Fibroblast of lung (primary cell): ENCODE data around the gene GHR. TPM values are rescaled to one million over a fixed set of nuclear protein-coding genes. Genes with fewer than 3 reads are reported as not detected.
A peak's percentile ranks its signal among the peaks of the same experiment; 100 is the strongest.

ENCODE experiments used
- DNase-seq, 2 donors: peaks; one replicate each; pipeline versions ENCODE4 v3.0.0 to v3.0.0-alpha.2; 2010; ENCODE audit warnings: low read depth in 2 of 2
- H2AFZ ChIP-seq: 2 replicates; pipeline ENCODE4 v1.5.1; 2012; ENCODE audit warnings: low read length, control low read depth, inconsistent platforms
- H3K27ac ChIP-seq: 2 replicates; pipeline ENCODE4 v1.5.1; 2011; ENCODE audit warnings: low read length, control low read depth; ENCODE audit not compliant: insufficient read depth
- H3K27me3 ChIP-seq: 2 replicates; pipeline ENCODE4 v1.5.1; 2011; ENCODE audit warnings: mild to moderate bottlenecking, low read length; ENCODE audit not compliant: control insufficient read depth, insufficient read depth
- H3K36me3 ChIP-seq: 2 replicates; pipeline ENCODE4 v1.5.1; 2011; ENCODE audit warnings: low read length; ENCODE audit not compliant: control insufficient read depth, insufficient read depth
- H3K4me1 ChIP-seq: 2 replicates; pipeline ENCODE4 v1.5.1; 2011; ENCODE audit warnings: low read length; ENCODE audit not compliant: control insufficient read depth, insufficient read depth; ENCODE audit errors: extremely low read depth
- H3K4me2 ChIP-seq: 2 replicates; pipeline ENCODE4 v1.5.1; 2011; ENCODE audit warnings: low read length, control low read depth; ENCODE audit not compliant: insufficient read depth; ENCODE audit errors: extremely low read depth
- H3K4me3 ChIP-seq, 4 experiments: fragments of 200-600 bp in 1 of 4; sonication (generic) in 1 of 4; replicated peaks in 1 of 4; 2 replicates each; pipeline ENCODE4 v1.5.1; 2011 to 2016; ENCODE audit warnings: low read length in 4 of 4, low read depth in 3 of 4, mild to moderate bottlenecking in 3 of 4, control low read depth in 2 of 4, inconsistent platforms in 1 of 4, mixed read lengths in 1 of 4; ENCODE audit not compliant: insufficient read depth in 1 of 4; ENCODE audit errors: control extremely low read depth in 1 of 4
- H3K79me2 ChIP-seq: 2 replicates; pipeline ENCODE4 v1.5.1; 2012; ENCODE audit warnings: mild to moderate bottlenecking, low read length, inconsistent platforms; ENCODE audit not compliant: control insufficient read depth, insufficient read depth
- H3K9ac ChIP-seq: 2 replicates; pipeline ENCODE4 v1.5.1; 2011; ENCODE audit warnings: mild to moderate bottlenecking, low read length, control low read depth; ENCODE audit not compliant: insufficient read depth
- H3K9me3 ChIP-seq: 2 replicates; pipeline ENCODE4 v1.5.1; 2012; ENCODE audit warnings: low read depth, low read length; ENCODE audit not compliant: control insufficient read depth, insufficient read depth
- H4K20me1 ChIP-seq: 2 replicates; pipeline ENCODE4 v1.5.1; 2011; ENCODE audit warnings: low read length; ENCODE audit not compliant: control insufficient read depth, insufficient read depth; ENCODE audit errors: extremely low read depth
- CTCF ChIP-seq, 2 donors: IDR thresholded peaks in 1 of 2; conservative IDR thresholded peaks in 1 of 2; 1 replicate in 1 of 2; 2 replicates in 1 of 2; pipeline ENCODE4 v1.5.1; 2011 to 2012; ENCODE audit warnings: low read length in 2 of 2, control low read depth in 1 of 2, inconsistent platforms in 1 of 2, low read depth in 1 of 2, mild to moderate bottlenecking in 1 of 2
- EZH2 ChIP-seq: IDR thresholded peaks from 2 replicates; pipeline ENCODE4 v1.5.1; 2012; ENCODE audit warnings: low read length, control low read depth, mild to moderate bottlenecking; ENCODE audit errors: missing control alignments
- polyA plus RNA-seq, 2 donors: library from polyadenylated mRNA; depleted of rRNA in 1 of 2; stranded (reverse) in 1 of 2; unstranded in 1 of 2; fragments of >200 nt; gene quantifications; 2 replicates each; pipeline ENCODE4 v1.2.1, GENCODE V29; 2011 to 2012; ENCODE audit warnings: missing spikeins in 1 of 2
- total RNA-seq: library from RNA; depleted of rRNA; stranded (reverse); fragments of >200 nt; gene quantifications from 2 replicates; pipeline ENCODE4 v1.2.1, GENCODE V29; 2014

Gene GHR
- total and polyA plus RNA-seq, 2 donors (not counting 1 experiment from before 2014, with no cell fraction given) = 2.3 to 2.4 TPM

DNA sequence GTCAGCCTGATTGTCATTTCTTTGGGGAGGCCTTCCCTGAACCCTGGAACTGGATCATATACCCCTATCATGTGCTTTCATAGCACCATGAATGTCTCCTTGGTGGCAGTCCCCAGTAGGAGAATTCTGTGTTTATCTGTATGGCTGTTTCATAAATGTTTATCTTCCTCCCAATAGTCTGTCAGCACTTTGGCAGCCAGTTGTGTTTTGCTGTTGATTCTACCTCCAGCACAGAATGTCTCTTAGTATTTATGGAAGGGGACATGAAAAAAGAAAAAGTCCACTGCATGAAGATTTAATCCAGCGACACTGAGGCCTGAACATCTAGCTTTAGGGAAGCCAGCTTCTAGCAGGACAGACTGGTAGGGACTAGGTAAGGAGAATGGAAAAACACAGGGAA lies 38.3 kb downstream of the GHR start:
- Histone ChIP-seq H3K4me3 (no peak overlapping the region), H3K36me3 (no peaks in the 10 kb centered on the region), H3K79me2 (no peaks in the 10 kb centered on the region), H2AFZ (no peak overlapping the region), H3K9me3 (no peaks in the 10 kb centered on the region), H3K4me1 (no peaks in the 10 kb centered on the region), H3K27me3 (no peaks in the 10 kb centered on the region), H3K9ac (no peak overlapping the region), H4K20me1 (no peaks in the 10 kb centered on the region), H3K27ac (no peak overlapping the region), H3K4me2 (no peak overlapping the region)
- TF ChIP-seq CTCF (conservative IDR thresholded peaks at IDR 0.05 in 1 of 2, IDR thresholded peaks at IDR 0.05 in 1 of 2; ENCODE audit: low read depth in 1 of 2, low read length in 2 of 2) (no peak), EZH2 (no peak)
- no peak for DNase-seq

DNA sequence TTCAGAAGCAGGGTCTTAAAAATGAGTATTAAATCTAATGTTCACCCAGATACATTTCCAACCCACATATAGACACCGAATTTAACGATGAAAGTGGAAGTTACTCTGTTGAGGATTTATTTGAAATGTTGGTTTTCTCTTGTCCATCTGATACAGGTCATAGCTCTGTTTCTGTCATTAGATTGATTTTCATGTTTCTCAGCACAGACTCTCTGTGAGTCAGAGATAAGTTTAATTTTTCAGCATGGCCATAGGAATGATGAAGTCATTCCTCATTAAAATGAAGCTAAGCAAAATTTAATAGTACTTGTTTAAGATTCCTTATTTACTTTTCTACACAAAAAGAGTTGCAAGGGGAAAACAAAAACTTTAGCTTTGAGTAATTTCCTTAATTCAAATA lies 38.8 kb downstream of the GHR start:
- no peaks in the 10 kb centered on the region for H3K79me2 ChIP-seq
- DNase-seq = peak in 1 of 2 donors; percentile 4
- H3K9ac ChIP-seq = no peak overlapping the region
- no peaks in the 10 kb centered on the region for H3K9me3 ChIP-seq
- H3K4me1 ChIP-seq = no peaks in the 10 kb centered on the region
- no peaks in the 10 kb centered on the region for H3K36me3 ChIP-seq
- TF ChIP-seq CTCF (conservative IDR thresholded peaks at IDR 0.05 in 1 of 2, IDR thresholded peaks at IDR 0.05 in 1 of 2; ENCODE audit: low read depth in 1 of 2, low read length in 2 of 2) (no peak), EZH2 (no peak)
- no peak overlapping the region for H3K4me3 ChIP-seq
- no peaks in the 10 kb centered on the region for H3K27me3 ChIP-seq
- H4K20me1 ChIP-seq = no peaks in the 10 kb centered on the region
- H2AFZ ChIP-seq = no peak overlapping the region
- no peak overlapping the region for H3K27ac ChIP-seq
- no peak overlapping the region for H3K4me2 ChIP-seq

DNA sequence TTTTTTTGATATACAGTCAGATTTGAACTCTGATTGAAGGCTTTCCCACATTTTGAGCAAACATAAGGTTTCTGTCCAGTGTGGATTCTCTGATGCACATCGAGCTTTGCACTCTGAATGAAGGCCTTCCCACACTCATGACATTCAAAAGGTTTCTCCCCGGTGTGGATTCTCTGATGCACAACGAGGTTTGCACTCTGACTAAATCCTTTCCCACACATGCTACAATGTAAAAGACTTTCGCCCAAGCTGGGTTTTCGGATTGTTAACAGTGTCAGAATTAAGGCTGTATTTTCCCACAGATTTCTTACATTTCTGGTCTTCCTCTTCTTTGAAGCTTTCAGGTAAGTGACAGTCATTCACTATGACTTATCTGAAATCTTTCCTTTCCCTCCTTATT lies 44.3 kb downstream of the GHR start:
- H3K79me2 ChIP-seq = no peaks in the 10 kb centered on the region
- no peak for TF ChIP-seq EZH2
- no peak for TF ChIP-seq CTCF (conservative IDR thresholded peaks at IDR 0.05 in 1 of 2, IDR thresholded peaks at IDR 0.05 in 1 of 2; ENCODE audit: low read depth in 1 of 2, low read length in 2 of 2)
- no peaks in the 10 kb centered on the region for H3K4me1 ChIP-seq
- H3K9me3 ChIP-seq = no peaks in the 10 kb centered on the region
- H3K36me3 ChIP-seq = no peaks in the 10 kb centered on the region
- no peak overlapping the region for H3K27ac ChIP-seq
- no peaks in the 10 kb centered on the region for H3K27me3 ChIP-seq
- no peak overlapping the region for H2AFZ ChIP-seq
- no peak overlapping the region for H3K4me3 ChIP-seq
- H4K20me1 ChIP-seq = no peaks in the 10 kb centered on the region
- no peak overlapping the region for H3K4me2 ChIP-seq
- H3K9ac ChIP-seq = no peak overlapping the region
- DNase-seq = no peak
